IMR-90 (cell line): ENCODE data around the gene PCSK5. TPM values are rescaled to one million over a fixed set of nuclear protein-coding genes. Genes with fewer than 3 reads are reported as not detected.

Experiments
- ATAC-seq: fragments of 200-7000 bp; cut with Tn5 transposase; 2 replicates; pipeline ENCODE4 v1.9.1; 2020; ENCODE audit warnings: low read depth, mild to moderate bottlenecking, moderate library complexity
- BruUV-seq: library from RNA; stranded (reverse); fragments of 400-500 nt; replicated peaks from 2 replicates; lab custom pipeline; 2021; lab: Mats Ljungman, UMichigan
- CTCF ChIA-PET: fragments of 300-600 bp; formaldehyde crosslinking; extraction: SDS; loops from one replicate; lab custom pipeline; 2021; ENCODE audit warnings: antibody characterized with exemption; lab: Yijun Ruan, JAX
- POLR2A ChIA-PET: fragments of 300-600 bp; sonication (Branson Sonifier 250); formaldehyde crosslinking; loops from one replicate; lab custom pipeline; 2022; ENCODE audit warnings: antibody characterized with exemption; ENCODE audit not compliant: unreplicated experiment; lab: Charles Lee
- DNase-seq: peaks from one replicate; pipeline ENCODE4 v3.0.0; 2013
- H2AFZ ChIP-seq: replicated peaks from 2 replicates; pipeline ENCODE3; 2013; ENCODE audit warnings: low read length, mild to moderate bottlenecking; ENCODE audit not compliant: poor library complexity
- H2AK5ac ChIP-seq: 2 replicates; pipeline ENCODE4 v1.6.1; 2013; ENCODE audit warnings: low read depth, low read length, inconsistent platforms
- H2AK9ac ChIP-seq: replicated peaks from 2 replicates; pipeline ENCODE3; 2013; ENCODE audit warnings: mild to moderate bottlenecking, low read depth, low read length, moderate library complexity; ENCODE audit not compliant: poor library complexity
- H2BK120ac ChIP-seq: 2 replicates; pipeline ENCODE4 v1.6.1; 2013; ENCODE audit warnings: low read depth, low read length, inconsistent platforms
- H2BK15ac ChIP-seq: 3 replicates; pipeline ENCODE4 v1.6.1; 2013; ENCODE audit warnings: low read depth, low read length, inconsistent platforms
- H2BK20ac ChIP-seq: 2 replicates; pipeline ENCODE4 v1.6.1; 2013; ENCODE audit warnings: low read depth, mild to moderate bottlenecking, inconsistent platforms, low read length, moderate library complexity
- H2BK5ac ChIP-seq: 2 replicates; pipeline ENCODE4 v1.6.1; 2013; ENCODE audit warnings: mild to moderate bottlenecking, low read depth, low read length, inconsistent platforms; ENCODE audit not compliant: poor library complexity, severe bottlenecking
- H3K14ac ChIP-seq: replicated peaks from 2 replicates; pipeline ENCODE4 v1.6.1; 2013; ENCODE audit warnings: low read depth, low read length, inconsistent platforms
- H3K18ac ChIP-seq: 2 replicates; pipeline ENCODE4 v1.6.1; 2013; ENCODE audit warnings: low read depth, low read length, control low read depth
- H3K23ac ChIP-seq: 2 replicates; pipeline ENCODE4 v1.6.1; 2013; ENCODE audit warnings: low read depth, low read length, inconsistent platforms
- H3K27ac ChIP-seq: 2 replicates; pipeline ENCODE4 v1.5.1; 2013; ENCODE audit warnings: mild to moderate bottlenecking, control low read depth, low read length; ENCODE audit not compliant: insufficient read depth
- H3K27me3 ChIP-seq: 2 replicates; pipeline ENCODE4 v1.6.1; 2013; ENCODE audit warnings: low read length; ENCODE audit not compliant: control insufficient read depth, insufficient read depth
- H3K36me3 ChIP-seq: 2 replicates; pipeline ENCODE4 v1.6.1; 2013; ENCODE audit warnings: low read length, mixed read lengths; ENCODE audit not compliant: control insufficient read depth, insufficient read depth
- H3K4ac ChIP-seq: 2 replicates; pipeline ENCODE4 v1.6.1; 2013; ENCODE audit warnings: low read depth, low read length, inconsistent platforms
- H3K4me1 ChIP-seq: 2 replicates; pipeline ENCODE4 v1.6.1; 2013; ENCODE audit warnings: low read length, mixed read lengths; ENCODE audit not compliant: control insufficient read depth, insufficient read depth
- H3K4me2 ChIP-seq: 2 replicates; pipeline ENCODE4 v1.6.1; 2013; ENCODE audit warnings: low read depth, mild to moderate bottlenecking, control low read depth, low read length, moderate library complexity
- H3K4me3 ChIP-seq: 2 replicates; pipeline ENCODE4 v1.5.1; 2013; ENCODE audit warnings: low read depth, mild to moderate bottlenecking, control low read depth, low read length, moderate library complexity; ENCODE audit not compliant: insufficient read depth
- H3K56ac ChIP-seq: 2 replicates; pipeline ENCODE4 v1.6.1; 2013; ENCODE audit warnings: low read length, inconsistent platforms; ENCODE audit not compliant: insufficient read depth; ENCODE audit errors: extremely low read depth
- H3K79me1 ChIP-seq, 2 experiments: 2 replicates each; pipeline ENCODE4 v1.6.1; 2013; ENCODE audit warnings: low read length in 2 of 2, inconsistent platforms in 1 of 2, low read depth in 1 of 2
- H3K9ac ChIP-seq: 2 replicates; pipeline ENCODE4 v1.6.1; 2013; ENCODE audit warnings: low read depth, low read length, control low read depth
- H3K9me1 ChIP-seq: 2 replicates; pipeline ENCODE4 v1.6.1; 2013; ENCODE audit warnings: low read length, inconsistent platforms; ENCODE audit not compliant: insufficient read depth
- H3K9me3 ChIP-seq: 2 replicates; pipeline ENCODE4 v1.6.1; 2013; ENCODE audit warnings: low read length; ENCODE audit not compliant: control insufficient read depth, insufficient read depth
- H4K20me1 ChIP-seq: 2 replicates; pipeline ENCODE4 v1.6.1; 2013; ENCODE audit warnings: low read length, inconsistent platforms; ENCODE audit not compliant: insufficient read depth
- H4K5ac ChIP-seq: 2 replicates; pipeline ENCODE4 v1.6.1; 2013; ENCODE audit warnings: mild to moderate bottlenecking, low read depth, low read length, control low read depth
- H4K8ac ChIP-seq, 2 experiments: 2 replicates each; pipeline ENCODE4 v1.6.1; 2013; ENCODE audit warnings: low read depth in 2 of 2, low read length in 2 of 2, control low read depth in 1 of 2, inconsistent platforms in 1 of 2
- H4K91ac ChIP-seq: 2 replicates; pipeline ENCODE4 v1.6.1; 2013; ENCODE audit warnings: low read depth, low read length, inconsistent platforms; ENCODE audit not compliant: insufficient read depth
- CEBPB ChIP-seq: IDR thresholded peaks from 2 replicates; pipeline ENCODE4 v1.6.1; 2012; ENCODE audit warnings: low read depth, low read length, improper control_type of control experiment
- FOS ChIP-seq: fragments of 150-350 bp; IDR thresholded peaks from 2 replicates; pipeline ENCODE4 v1.6.1; 2016; ENCODE audit warnings: low read depth, low read length
- MAFK ChIP-seq: IDR thresholded peaks from 2 replicates; pipeline ENCODE4 v1.6.1; 2012; ENCODE audit warnings: low read depth, low read length, improper control_type of control experiment
- RCOR1 ChIP-seq: IDR thresholded peaks from 2 replicates; pipeline ENCODE4 v1.6.1; 2012; ENCODE audit warnings: mild to moderate bottlenecking, low read length, improper control_type of control experiment; ENCODE audit not compliant: insufficient replicate concordance
- WGBS, 2 experiments: methylation state at CpG; one replicate each; pipeline versions ENCODE4 v1.1.5 to v1.1.7; 2013; ENCODE audit warnings: missing lambda C conversion rate in 2 of 2; ENCODE audit not compliant: insufficient read length in 1 of 2; ENCODE audit errors: extremely low coverage in 2 of 2; 5-methylcytosine and 5-hydroxymethylcytosine counted together
- dilution Hi-C: fragments of 300-500 bp; cut with HindIII; formaldehyde crosslinking; loops from one replicate; pipeline ENCODE4 v1.14.3; 2018; ENCODE audit warnings: low sequenced_read_pairs; ENCODE audit not compliant: unreplicated experiment
- in situ Hi-C: fragments of 300-500 bp; cut with MboI; formaldehyde crosslinking; loops from 3 replicates; pipeline ENCODE4 v1.14.3; 2019; ENCODE audit warnings: low sequenced_read_pairs, inconsistent platforms, mixed read lengths
- intact Hi-C: fragments of 100-400 bp; cut with micrococcal nuclease; formaldehyde crosslinking; loops from 2 replicates; pipeline ENCODE4 v1.10.0; 2022
- polyA plus RNA-seq, 3 experiments: library from polyadenylated mRNA; depleted of rRNA; stranded (reverse); fragments of >200 nt; gene quantifications; 2 replicates each; pipeline ENCODE4 v1.2.3, GENCODE V29; 2012; ENCODE audit warnings: low replicate concordance in 1 of 3
- total RNA-seq: library from RNA; depleted of rRNA; stranded (reverse); fragments of >200 nt; gene quantifications from 2 replicates; pipeline ENCODE4 v1.2.3, GENCODE V29; 2012

The PCSK5 gene
- total and polyA plus RNA-seq, 2 of the 4 experiments (the other 2 are of a cell fraction) = 1.5 to 3.0 TPM

- Histone ChIP-seq H2BK15ac (no peak overlapping the region), H3K4me1 (no peaks in the 10 kb centered on the region), H3K27ac (no peak overlapping the region), H3K18ac (no peak overlapping the region), H2AK9ac (no peak overlapping the region), H3K36me3 (no peaks in the 10 kb centered on the region), H2BK120ac (no peak overlapping the region), H3K9me1 (no peaks in the 10 kb centered on the region), H3K23ac (no peak overlapping the region), H3K4me3 (no peak overlapping the region), H4K5ac (no peak overlapping the region), H3K4me2 (no peak overlapping the region), H4K91ac (no peak overlapping the region), H4K20me1 (no peaks in the 10 kb centered on the region), H3K56ac (no peak overlapping the region), H3K27me3 (no peaks in the 10 kb centered on the region; the same call in 1 of the 2 replicates), H3K9me3 (no peaks in the 10 kb centered on the region), H2AFZ (no peak overlapping the region), H3K9ac (no peak overlapping the region), H2BK20ac (no peak overlapping the region), H3K79me1 (no peaks in the 10 kb centered on the region), H4K8ac (no peak overlapping the region), H2BK5ac (no peak overlapping the region), H3K4ac (no peak overlapping the region), H3K14ac (no peak overlapping the region), H2AK5ac (no peak overlapping the region)
- ChIA-PET CTCF (no interaction called here), POLR2A (no interaction called here)
- TF ChIP-seq CEBPB = no peak
- TF ChIP-seq FOS = no peak
- TF ChIP-seq MAFK = peak; percentile 80
- no peak for TF ChIP-seq RCOR1
- in situ Hi-C loops (no loop called here), intact Hi-C loops (no loop called here), dilution Hi-C loops (no loop called here)
- WGBS, 2 experiments = no CpG with 5 or more reads among the region's 5 CpGs
- no peak for DNase-seq
- ATAC-seq = no peak
- BruUV-seq = no TSS peak
Observed at GRCh38 chr9:75871624-75872023, 18.8 kb upstream of the PCSK5 start.
